HK-2 (cell line): ENCODE data around the gene FADS2.
A peak's percentile ranks its signal among the peaks of the same experiment; 100 is the strongest.

Experiments used
- DNase-seq: peaks from one replicate; pipeline ENCODE4 v3.0.0-alpha.2; 2018; ENCODE audit not compliant: unreplicated experiment

The FADS2 gene

GRCh38 chr11:61827571-61828378, at the start of gene FADS2:
Gene FADS2, plus strand, starts transcription at chr11:61828300. Its CDS starts 91 bp downstream, at chr11:61828391.
- no peak for DNase-seq

GRCh38 chr11:61778357-61778886, 49.7 kb upstream of the FADS2 start:
- DNase-seq, result no peak

GRCh38 chr11:61778920-61779650, 49.0 kb upstream of the FADS2 start:
- no peak for DNase-seq

GRCh38 chr11:61779666-61780525, 48.2 kb upstream of the FADS2 start:
- no peak for DNase-seq

DNA sequence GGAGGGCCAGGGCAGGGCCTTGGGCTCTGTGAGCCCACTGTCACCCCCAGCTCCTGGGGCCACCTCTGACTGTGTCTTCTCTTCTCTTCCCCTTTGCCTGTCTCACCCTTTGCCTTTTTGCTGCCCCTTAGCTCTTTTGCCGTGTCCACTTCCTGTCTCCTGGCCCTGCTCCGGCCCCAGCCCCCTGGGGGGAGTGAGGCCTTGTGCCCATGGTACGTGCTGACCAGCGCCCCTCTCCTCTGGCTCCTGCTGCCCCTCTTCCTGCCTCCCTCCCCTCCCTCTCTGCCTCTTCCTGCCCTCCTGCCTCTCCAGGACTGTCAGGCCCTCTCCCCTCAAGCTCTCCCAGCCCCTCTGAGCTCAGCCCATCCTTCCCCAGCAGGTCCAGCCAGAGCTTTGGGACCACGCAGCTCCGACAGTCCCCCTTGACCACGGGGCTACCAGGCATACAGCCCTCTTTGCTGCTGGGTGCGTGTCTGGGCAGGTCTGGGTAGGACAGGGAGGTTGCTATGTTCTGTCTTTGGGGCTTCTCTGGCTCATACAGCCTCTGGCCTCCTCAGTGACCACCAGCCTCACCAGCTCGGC, 47.4 kb upstream of the FADS2 start:
- no peak for DNase-seq

DNA sequence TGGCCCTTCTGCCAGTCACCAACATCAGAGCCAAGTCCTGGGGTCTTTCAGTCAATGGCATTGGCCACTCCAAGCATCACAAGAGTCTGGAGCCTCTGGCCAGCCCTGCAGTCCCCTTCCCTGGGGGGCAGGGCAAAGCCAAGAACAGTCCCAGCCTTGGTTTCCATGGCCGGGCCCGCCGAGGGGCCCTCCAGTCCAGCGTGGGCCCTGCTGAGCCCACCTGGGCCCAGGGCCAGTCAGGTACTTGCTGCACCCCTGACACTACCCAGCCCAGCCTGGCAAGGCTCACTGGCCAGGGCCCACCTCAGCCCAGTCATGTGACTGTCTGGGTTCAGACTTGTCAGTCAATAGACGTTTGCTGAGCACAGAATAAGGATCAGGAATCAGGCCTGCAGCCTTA, 46.5 kb upstream of the FADS2 start:
- no peak for DNase-seq

DNA sequence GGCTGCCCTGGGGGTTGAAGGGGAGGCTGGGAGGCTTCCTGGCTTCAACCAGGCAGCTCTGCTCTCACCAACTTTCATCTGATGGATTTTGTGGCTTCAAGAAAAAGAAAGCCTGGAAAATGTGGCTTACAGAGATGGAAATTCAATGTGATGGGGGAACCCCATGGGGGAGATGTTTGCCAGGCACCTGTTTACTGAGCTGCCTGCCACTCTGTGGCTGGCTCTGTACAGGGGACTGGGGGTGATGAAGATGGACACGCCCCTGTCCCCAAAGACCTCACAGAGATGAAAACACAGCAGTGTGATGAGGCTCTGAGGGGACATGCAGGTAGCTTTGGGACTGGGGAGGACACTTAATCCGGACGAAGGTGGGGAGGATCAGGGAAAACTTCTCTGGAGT, 45.8 kb upstream of the FADS2 start:
- no peak for DNase-seq

- DNase-seq, result no peak
Measured at GRCh38 chr11:61782841-61783240, 45.3 kb upstream of the FADS2 start.

GRCh38 chr11:61783717-61784505, 44.2 kb upstream of the FADS2 start:
- DNase-seq, result peak; percentile 38

- DNase-seq, result no peak
Measured at GRCh38 chr11:61784506-61784805, 43.6 kb upstream of the FADS2 start.

GRCh38 chr11:61785837-61786402, 42.2 kb upstream of the FADS2 start:
- DNase-seq, result peak; percentile 60

DNA sequence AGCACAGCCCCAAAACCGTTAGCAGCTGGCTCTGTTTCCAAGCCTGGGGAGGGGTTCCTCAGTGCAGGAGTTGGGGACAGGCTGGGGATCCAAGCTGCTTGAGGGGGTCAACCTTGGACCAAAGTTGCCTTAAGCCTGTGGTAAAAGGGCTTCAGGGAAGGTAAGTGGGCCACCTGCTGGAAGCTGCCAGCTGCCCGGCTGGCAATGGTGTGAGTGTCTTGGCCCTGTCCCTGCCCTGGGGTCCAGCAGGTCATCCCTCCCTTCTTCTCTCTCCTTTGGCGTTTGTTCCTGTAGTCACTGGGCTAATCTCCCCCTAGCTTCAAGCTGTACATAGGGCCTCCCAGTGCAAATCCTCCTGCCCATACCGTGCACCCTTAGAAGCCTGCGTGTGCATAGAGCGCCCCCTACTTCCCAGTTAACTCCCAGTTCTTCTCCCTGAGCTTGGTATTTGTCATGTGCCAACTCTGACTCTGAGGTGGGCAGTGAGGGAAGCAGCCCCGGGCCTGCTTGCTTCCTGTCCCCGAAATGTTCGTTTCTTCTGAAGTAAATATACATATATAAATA, 40.1 kb upstream of the FADS2 start:
- no peak for DNase-seq

DNA sequence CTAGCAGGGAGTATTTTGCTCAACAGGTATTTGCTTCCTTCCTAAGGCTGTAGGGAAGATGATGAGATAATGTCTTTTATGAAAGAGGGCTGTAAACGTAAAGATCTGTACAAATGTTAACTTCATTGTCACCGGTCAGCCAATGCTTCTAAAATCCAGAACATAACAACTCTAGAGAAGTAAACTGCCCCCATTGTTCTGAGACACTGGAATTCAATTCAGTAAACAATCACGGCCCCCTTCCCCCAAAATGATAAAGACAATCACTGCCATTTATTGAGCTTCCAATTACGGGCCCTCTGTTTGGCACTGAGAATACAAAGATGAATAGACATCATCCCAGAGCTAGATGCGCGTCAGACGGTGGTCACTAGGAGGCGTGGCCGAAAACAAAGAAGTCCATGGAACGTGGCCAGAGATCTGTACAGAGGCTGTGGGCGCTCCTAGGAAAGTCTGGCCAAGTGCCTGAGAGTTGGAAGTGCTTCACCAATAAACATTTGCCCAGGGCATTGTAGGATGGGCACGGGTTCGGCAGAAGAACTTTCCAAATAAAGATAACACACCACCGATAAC, 36.3 kb upstream of the FADS2 start:
- DNase-seq, result peak; percentile 55

DNA sequence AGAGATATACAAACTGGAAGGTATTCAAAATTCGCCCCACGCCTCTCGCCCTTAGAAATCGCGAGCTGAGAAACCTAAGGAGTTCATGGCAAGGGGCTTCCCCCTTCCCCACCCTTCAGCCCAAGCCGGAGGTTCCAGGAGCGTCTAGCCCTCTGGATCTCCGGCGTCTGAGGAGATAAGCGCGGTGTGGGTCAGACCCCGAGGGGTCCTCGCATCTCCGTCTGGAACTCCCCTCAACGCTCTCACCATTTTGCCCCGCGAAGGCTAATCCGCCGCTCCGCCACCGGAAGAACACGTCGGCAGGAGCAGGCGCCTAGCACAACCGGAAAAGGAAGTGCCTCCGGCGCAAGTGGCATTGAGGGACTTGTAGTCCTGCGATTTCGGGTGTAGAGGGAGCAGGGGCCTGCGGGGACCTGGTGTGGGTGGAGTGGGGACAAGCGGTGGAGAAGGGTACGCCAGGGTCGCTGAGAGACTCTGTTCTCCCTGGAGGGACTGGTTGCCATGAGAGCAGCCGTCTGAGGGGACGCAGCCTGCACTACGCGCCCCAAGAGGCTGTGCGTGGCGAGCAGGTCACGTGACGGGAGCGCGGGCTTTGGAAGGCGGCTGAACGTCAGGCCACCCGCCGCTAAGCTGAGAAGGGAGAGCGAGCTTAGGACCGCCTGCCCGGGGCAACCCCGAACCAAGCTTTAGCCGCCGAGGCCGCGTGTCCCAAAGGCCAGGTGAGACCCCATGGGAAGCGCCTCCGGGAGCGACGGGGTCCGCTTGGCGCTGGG, 35.6 kb upstream of the FADS2 start, which contains the start of the genes FEN1 and TMEM258:
TSS of gene FEN1 (plus strand) at position 602 of the 773 bp plus-strand sequence. CDS start 2,451 bp downstream, outside the sequence.
TSS of gene TMEM258 (minus strand) at position 290 of the 773 bp plus-strand sequence. CDS start at position 249, 41 bp downstream.
- peak; percentile 87 for DNase-seq

GRCh38 chr11:61793083-61793828, 34.8 kb upstream of the FADS2 start:
- peak; percentile 32 for DNase-seq

GRCh38 chr11:61793829-61794204, 34.3 kb upstream of the FADS2 start:
- no peak for DNase-seq

GRCh38 chr11:61794579-61794978, 33.5 kb upstream of the FADS2 start:
- no peak for DNase-seq

DNA sequence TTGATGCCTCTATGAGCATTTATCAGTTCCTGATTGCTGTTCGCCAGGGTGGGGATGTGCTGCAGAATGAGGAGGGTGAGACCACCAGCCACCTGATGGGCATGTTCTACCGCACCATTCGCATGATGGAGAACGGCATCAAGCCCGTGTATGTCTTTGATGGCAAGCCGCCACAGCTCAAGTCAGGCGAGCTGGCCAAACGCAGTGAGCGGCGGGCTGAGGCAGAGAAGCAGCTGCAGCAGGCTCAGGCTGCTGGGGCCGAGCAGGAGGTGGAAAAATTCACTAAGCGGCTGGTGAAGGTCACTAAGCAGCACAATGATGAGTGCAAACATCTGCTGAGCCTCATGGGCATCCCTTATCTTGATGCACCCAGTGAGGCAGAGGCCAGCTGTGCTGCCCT, 32.6 kb upstream of the FADS2 start:
- no peak for DNase-seq
